Neural crest cell (in vitro differentiated cells): Measurements from ENCODE around the gene GNPAT. TPM values are rescaled to one million over a fixed set of nuclear protein-coding genes. Genes with fewer than 3 reads are reported as not detected.

Experiments used
- DNase-seq: peaks from one replicate; pipeline ENCODE4 v3.0.0; 2021; ENCODE audit warnings: low read depth, mixed read lengths, low spot score
- H3K27ac Mint-ChIP-seq: one replicate; pipeline ENCODE4 v1.8.0; 2021; ENCODE audit warnings: mild to moderate bottlenecking, mixed read lengths; ENCODE audit not compliant: unreplicated experiment
- H3K27me3 Mint-ChIP-seq: 2 replicates; pipeline ENCODE4 v1.8.0; 2021; ENCODE audit warnings: low read depth, mild to moderate bottlenecking, mixed read lengths
- H3K36me3 Mint-ChIP-seq: 2 replicates; pipeline ENCODE4 v1.8.0; 2021; ENCODE audit warnings: low read depth, mild to moderate bottlenecking, mixed read lengths
- H3K4me1 Mint-ChIP-seq: 2 replicates; pipeline ENCODE4 v1.8.0; 2021; ENCODE audit warnings: mixed read lengths
- H3K4me3 Mint-ChIP-seq: one replicate; pipeline ENCODE4 v1.8.0; 2021; ENCODE audit warnings: mild to moderate bottlenecking, mixed read lengths
- H3K9me3 Mint-ChIP-seq: 2 replicates; pipeline ENCODE4 v1.8.0; 2021; ENCODE audit warnings: mixed read lengths
- CTCF ChIP-seq: fragments of 200-600 bp; sonication (generic); conservative IDR thresholded peaks from 2 replicates; pipeline ENCODE4 v1.5.0; 2021; ENCODE audit warnings: antibody characterized with exemption, mild to moderate bottlenecking
- total RNA-seq: library from RNA; stranded (reverse); gene quantifications from 2 replicates; pipeline ENCODE4 v1.2.1, GENCODE V29; 2021

Gene GNPAT
- total RNA-seq, 1 donor from 2014 or later, result 69.2 TPM

- Mint-ChIP-seq H3K36me3 (no peaks in the 10 kb centered on the region), H3K9me3 (no peaks in the 10 kb centered on the region), H3K27me3 (peaks cover 49% of the 10 kb centered on the region), H3K27ac (no peak overlapping the region), H3K4me1 (peaks cover 18% of the 10 kb centered on the region), H3K4me3 (no peak overlapping the region)
- DNase-seq, result no peak
- TF ChIP-seq CTCF, result no peak
Measured at GRCh38 chr1:231214918-231215680, 25.9 kb upstream of the GNPAT start.

GRCh38 chr1:231215681-231216385, 25.2 kb upstream of the GNPAT start:
- Mint-ChIP-seq H3K4me3 (no peak overlapping the region), H3K27me3 (peaks cover 49% of the 10 kb centered on the region), H3K4me1 (peaks cover 18% of the 10 kb centered on the region), H3K27ac (no peak overlapping the region), H3K9me3 (no peaks in the 10 kb centered on the region), H3K36me3 (no peaks in the 10 kb centered on the region)
- no peak for DNase-seq
- no peak for TF ChIP-seq CTCF

GRCh38 chr1:231216498-231216897, 24.5 kb upstream of the GNPAT start:
- no peak for TF ChIP-seq CTCF
- no peak for DNase-seq
- Mint-ChIP-seq H3K4me1 (peaks cover 12% of the 10 kb centered on the region), H3K36me3 (no peaks in the 10 kb centered on the region), H3K9me3 (no peaks in the 10 kb centered on the region), H3K27ac (no peak overlapping the region), H3K27me3 (peaks cover 47% of the 10 kb centered on the region), H3K4me3 (no peak overlapping the region)

- DNase-seq, result no peak
- Mint-ChIP-seq H3K27ac (no peak overlapping the region), H3K4me3 (no peak overlapping the region), H3K36me3 (no peaks in the 10 kb centered on the region), H3K9me3 (no peaks in the 10 kb centered on the region), H3K4me1 (peaks cover 11% of the 10 kb centered on the region), H3K27me3 (peaks cover 42% of the 10 kb centered on the region)
- no peak for TF ChIP-seq CTCF
Measured at GRCh38 chr1:231217056-231217455, 24.0 kb upstream of the GNPAT start.

GRCh38 chr1:231218078-231218477, 22.9 kb upstream of the GNPAT start:
- no peak for TF ChIP-seq CTCF
- Mint-ChIP-seq H3K4me1 (peaks cover 11% of the 10 kb centered on the region), H3K4me3 (no peak overlapping the region), H3K36me3 (peaks cover 3% of the 10 kb centered on the region), H3K27ac (no peak overlapping the region), H3K9me3 (no peaks in the 10 kb centered on the region), H3K27me3 (peaks cover 32% of the 10 kb centered on the region)
- no peak for DNase-seq
